ENCODE data around the gene BRIP1. TPM values are rescaled to one million over a fixed set of nuclear protein-coding genes. Genes with fewer than 3 reads are reported as not detected.

Gene BRIP1
- total RNA-seq, 4 donors from 2014 or later = 0.13 to 0.79 (median 0.38) TPM

GRCh38 chr17:61813211-61813610 lies 50.1 kb downstream of the BRIP1 start:
- DNase-seq (ENCODE audit: low spot score) (no peak), ATAC-seq (ENCODE audit: low FRiP score) (no peak)
- no peak for TF ChIP-seq CTCF (IDR thresholded peaks at IDR 0.05)

- no peak for ATAC-seq (ENCODE audit: low FRiP score)
These were observed 50.6 kb downstream of the BRIP1 start for GRCh38 chr17:61812747-61813146.

GRCh38 chr17:61809816-61810392 lies 53.4 kb downstream of the BRIP1 start:
- no peak for DNase-seq (ENCODE audit: low spot score)
- TF ChIP-seq CTCF (IDR thresholded peaks at IDR 0.05) = no peak
- ATAC-seq (ENCODE audit: low FRiP score) = no peak

More at GRCh38 chr17:61812747-61813146, 50.6 kb downstream of the BRIP1 start:
- no peak for TF ChIP-seq CTCF (IDR thresholded peaks at IDR 0.05)
- no peak for DNase-seq (ENCODE audit: low spot score)

- ATAC-seq (ENCODE audit: low FRiP score) = no peak
- DNase-seq (ENCODE audit: low spot score) = no peak
- no peak for TF ChIP-seq CTCF (IDR thresholded peaks at IDR 0.05)
These were observed 54.9 kb downstream of the BRIP1 start for GRCh38 chr17:61808442-61808841.

- ATAC-seq (ENCODE audit: low FRiP score) (no peak), DNase-seq (ENCODE audit: low spot score) (no peak)
- TF ChIP-seq CTCF (IDR thresholded peaks at IDR 0.05) = no peak
These were observed 56.4 kb downstream of the BRIP1 start for GRCh38 chr17:61806936-61807335.

- ATAC-seq (ENCODE audit: low FRiP score) = no peak
These were observed 57.1 kb downstream of the BRIP1 start for GRCh38 chr17:61806081-61806828.

More at GRCh38 chr17:61806081-61806828, 57.1 kb downstream of the BRIP1 start:
- no peak for DNase-seq (ENCODE audit: low spot score)
- TF ChIP-seq CTCF (IDR thresholded peaks at IDR 0.05) = no peak

Data from omental fat pad (tissue), 4 donors.